OCI-LY7 (cell line): ENCODE data around the gene MROH7. TPM values are rescaled to one million over a fixed set of nuclear protein-coding genes. Genes with fewer than 3 reads are reported as not detected.

Experiments
- BruUV-seq: library from RNA; stranded (reverse); fragments of 400-500 nt; replicated peaks from 2 replicates; lab custom pipeline; 2021; lab: Mats Ljungman, UMichigan
- CTCF ChIA-PET: fragments of 300-600 bp; sonication (Branson Sonifier 250); formaldehyde crosslinking; loops from one replicate; lab custom pipeline; 2022; ENCODE audit warnings: antibody characterized with exemption; ENCODE audit not compliant: unreplicated experiment; lab: Charles Lee
- POLR2A ChIA-PET: fragments of 300-600 bp; sonication (Branson Sonifier 250); formaldehyde crosslinking; loops from one replicate; lab custom pipeline; 2022; ENCODE audit warnings: antibody characterized with exemption; lab: Charles Lee
- DNase-seq: peaks from one replicate; pipeline ENCODE4 v3.0.0-alpha.2; 2015; ENCODE audit warnings: low spot score
- H2AFZ ChIP-seq: fragments of 200-600 bp; sonication (generic), shearing (Covaris generic); 2 replicates; pipeline ENCODE4 v1.6.1; 2014; ENCODE audit warnings: mild to moderate bottlenecking, antibody characterized with exemption, low read length, moderate library complexity
- H3K27ac ChIP-seq: fragments of 200-600 bp; sonication (generic); 2 replicates; pipeline ENCODE4 v1.5.1; 2014; ENCODE audit warnings: mixed run types, low read depth, mild to moderate bottlenecking, moderate library complexity, low read length, inconsistent platforms; ENCODE audit not compliant: poor library complexity, severe bottlenecking
- H3K36me3 ChIP-seq: fragments of 200-600 bp; sonication (generic); 2 replicates; pipeline ENCODE4 v1.6.1; 2014; ENCODE audit warnings: mild to moderate bottlenecking, antibody characterized with exemption, low read length, moderate library complexity, mixed read lengths; ENCODE audit not compliant: insufficient read depth
- H3K4me1 ChIP-seq: fragments of 200-600 bp; sonication (generic); 2 replicates; pipeline ENCODE4 v1.5.1; 2014; ENCODE audit warnings: mild to moderate bottlenecking, low read length; ENCODE audit not compliant: insufficient read depth, poor library complexity, severe bottlenecking
- H3K4me2 ChIP-seq: fragments of 200-600 bp; sonication (generic); 2 replicates; pipeline ENCODE4 v1.6.1; 2014; ENCODE audit warnings: mild to moderate bottlenecking, low read length
- H3K4me3 ChIP-seq: fragments of 200-600 bp; sonication (generic); 2 replicates; pipeline ENCODE4 v1.5.1; 2014; ENCODE audit warnings: mild to moderate bottlenecking, low read depth, low read length; ENCODE audit not compliant: poor library complexity, severe bottlenecking
- H3K79me2 ChIP-seq: fragments of 200-600 bp; sonication (generic); 2 replicates; pipeline ENCODE4 v1.6.1; 2016; ENCODE audit warnings: low read depth, mild to moderate bottlenecking, low read length, moderate library complexity, mixed read lengths; ENCODE audit not compliant: insufficient read depth
- H3K9me2 ChIP-seq: fragments of 200-600 bp; sonication (generic); 2 replicates; pipeline ENCODE4 v1.6.1; 2016; ENCODE audit warnings: mild to moderate bottlenecking, low read length, mixed read lengths; ENCODE audit not compliant: insufficient read depth
- H3K9me3 ChIP-seq: fragments of 200-600 bp; sonication (generic); 2 replicates; pipeline ENCODE4 v1.6.1; 2014; ENCODE audit warnings: mild to moderate bottlenecking, mixed run types, low read length, mixed read lengths
- H4K20me1 ChIP-seq: fragments of 200-600 bp; sonication (generic); 2 replicates; pipeline ENCODE4 v1.6.1; 2014; ENCODE audit warnings: mild to moderate bottlenecking, antibody characterized with exemption, low read length, moderate library complexity, mixed read lengths; ENCODE audit not compliant: insufficient read depth
- EZH2phosphoT487 ChIP-seq: fragments of 200-600 bp; sonication (generic); IDR thresholded peaks from 2 replicates; pipeline ENCODE4 v1.6.1; 2018; ENCODE audit warnings: low read depth, borderline replicate concordance, mild to moderate bottlenecking, mixed run types, antibody characterized with exemption, low read length, moderate library complexity, mixed read lengths
- intact Hi-C: fragments of 100-400 bp; cut with micrococcal nuclease; formaldehyde crosslinking; loops from one replicate; pipeline ENCODE4 v1.10.0; 2022; ENCODE audit not compliant: unreplicated experiment
- total RNA-seq, 2 experiments: library from RNA; depleted of rRNA in 1 of 2; stranded (reverse); fragments of >200 nt in 1 of 2; shearing (Covaris generic) in 1 of 2; gene quantifications; 2 replicates each; pipeline ENCODE4 v1.2.3, GENCODE V29; 2014 to 2022
- TF ChIP-seq, protein P1 (sequence below): fragments of 200-600 bp; sonication (generic); conservative IDR thresholded peaks from 2 replicates; pipeline ENCODE4 v1.5.1; 2014; ENCODE audit warnings: mild to moderate bottlenecking, antibody characterized with exemption, low read length, moderate library complexity, mixed read lengths

The MROH7 gene
- total RNA-seq, 2 experiments from 2014 or later, result not detected

DNA sequence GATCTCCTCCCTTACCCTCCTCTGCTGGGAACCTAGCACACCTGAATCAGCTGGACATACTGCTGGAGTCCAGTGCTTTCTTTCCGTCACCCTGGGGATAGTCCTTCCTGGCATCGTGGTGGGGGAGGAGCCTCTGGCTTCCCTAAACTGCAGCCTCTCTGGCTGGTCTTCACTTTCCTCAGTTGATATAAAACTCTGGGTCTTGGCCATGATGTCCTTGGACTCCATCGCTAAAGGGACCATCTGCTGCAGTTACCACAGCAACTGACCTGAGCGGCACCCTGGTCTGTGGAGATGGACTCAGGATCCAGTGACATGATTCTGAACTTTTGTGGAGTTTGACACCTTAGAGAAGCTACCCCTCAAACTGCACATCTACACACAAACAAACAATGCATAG is 99.9 kb downstream of the MROH7 start:
- ChIA-PET CTCF (no interaction called here), POLR2A (no interaction called here)
- no peak overlapping the region for H3K4me3 ChIP-seq
- no peak overlapping the region for H3K27ac ChIP-seq
- H4K20me1 ChIP-seq, result no peaks in the 10 kb centered on the region
- H3K79me2 ChIP-seq, result no peaks in the 10 kb centered on the region
- H3K9me2 ChIP-seq, result no peaks in the 10 kb centered on the region
- H3K9me3 ChIP-seq, result no peaks in the 10 kb centered on the region
- peaks cover 69% of the 10 kb centered on the region for H3K36me3 ChIP-seq
- H2AFZ ChIP-seq, result no peak overlapping the region
- intact Hi-C loops, result no loop called here
- TF ChIP-seq, protein P1, sequence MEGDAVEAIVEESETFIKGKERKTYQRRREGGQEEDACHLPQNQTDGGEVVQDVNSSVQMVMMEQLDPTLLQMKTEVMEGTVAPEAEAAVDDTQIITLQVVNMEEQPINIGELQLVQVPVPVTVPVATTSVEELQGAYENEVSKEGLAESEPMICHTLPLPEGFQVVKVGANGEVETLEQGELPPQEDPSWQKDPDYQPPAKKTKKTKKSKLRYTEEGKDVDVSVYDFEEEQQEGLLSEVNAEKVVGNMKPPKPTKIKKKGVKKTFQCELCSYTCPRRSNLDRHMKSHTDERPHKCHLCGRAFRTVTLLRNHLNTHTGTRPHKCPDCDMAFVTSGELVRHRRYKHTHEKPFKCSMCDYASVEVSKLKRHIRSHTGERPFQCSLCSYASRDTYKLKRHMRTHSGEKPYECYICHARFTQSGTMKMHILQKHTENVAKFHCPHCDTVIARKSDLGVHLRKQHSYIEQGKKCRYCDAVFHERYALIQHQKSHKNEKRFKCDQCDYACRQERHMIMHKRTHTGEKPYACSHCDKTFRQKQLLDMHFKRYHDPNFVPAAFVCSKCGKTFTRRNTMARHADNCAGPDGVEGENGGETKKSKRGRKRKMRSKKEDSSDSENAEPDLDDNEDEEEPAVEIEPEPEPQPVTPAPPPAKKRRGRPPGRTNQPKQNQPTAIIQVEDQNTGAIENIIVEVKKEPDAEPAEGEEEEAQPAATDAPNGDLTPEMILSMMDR, result no peak
- no peak for TF ChIP-seq EZH2phosphoT487
- DNase-seq, result no peak
- H3K4me1 ChIP-seq, result no peaks in the 10 kb centered on the region
- no peak overlapping the region for H3K4me2 ChIP-seq
- BruUV-seq, result TSS peak; percentile 60

DNA sequence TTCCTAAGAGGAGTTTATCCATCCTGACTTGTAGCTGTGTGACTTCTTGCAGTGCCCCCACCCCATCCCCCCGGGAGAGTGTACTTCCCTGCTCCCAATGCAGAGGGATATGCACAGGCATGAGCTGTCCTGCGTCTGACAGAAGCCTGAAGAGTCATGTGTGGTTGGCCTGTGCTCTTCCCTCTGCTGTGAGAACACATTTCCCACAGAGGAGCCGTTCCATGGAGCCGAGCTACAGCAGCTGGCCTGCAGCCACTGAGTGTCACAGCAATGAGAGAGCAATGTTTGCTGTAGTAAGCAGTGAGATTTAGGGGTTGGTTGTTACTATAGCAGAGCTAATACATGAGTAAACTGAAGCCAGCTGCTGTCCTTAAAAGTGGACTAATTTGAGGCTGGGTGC is 100.7 kb downstream of the MROH7 start:
- H2AFZ ChIP-seq, result no peak overlapping the region
- TF ChIP-seq, protein P1, result no peak
- TF ChIP-seq EZH2phosphoT487, result no peak
- peaks cover 62% of the 10 kb centered on the region for H3K36me3 ChIP-seq
- ChIA-PET POLR2A (interaction anchor here (0.7 kb wide), 1 partner anchor 79 kb away, joined by 3 read pairs; no protein-coding TSS in a partner anchor), CTCF (no interaction called here)
- no peaks in the 10 kb centered on the region for H3K4me1 ChIP-seq
- no peak for DNase-seq
- H3K4me3 ChIP-seq, result no peak overlapping the region
- H3K27ac ChIP-seq, result no peak overlapping the region
- no peaks in the 10 kb centered on the region for H4K20me1 ChIP-seq
- BruUV-seq, result no TSS peak
- H3K4me2 ChIP-seq, result no peak overlapping the region
- H3K9me2 ChIP-seq, result no peaks in the 10 kb centered on the region
- H3K79me2 ChIP-seq, result no peaks in the 10 kb centered on the region
- no peaks in the 10 kb centered on the region for H3K9me3 ChIP-seq
- intact Hi-C loops, result no loop called here

DNA sequence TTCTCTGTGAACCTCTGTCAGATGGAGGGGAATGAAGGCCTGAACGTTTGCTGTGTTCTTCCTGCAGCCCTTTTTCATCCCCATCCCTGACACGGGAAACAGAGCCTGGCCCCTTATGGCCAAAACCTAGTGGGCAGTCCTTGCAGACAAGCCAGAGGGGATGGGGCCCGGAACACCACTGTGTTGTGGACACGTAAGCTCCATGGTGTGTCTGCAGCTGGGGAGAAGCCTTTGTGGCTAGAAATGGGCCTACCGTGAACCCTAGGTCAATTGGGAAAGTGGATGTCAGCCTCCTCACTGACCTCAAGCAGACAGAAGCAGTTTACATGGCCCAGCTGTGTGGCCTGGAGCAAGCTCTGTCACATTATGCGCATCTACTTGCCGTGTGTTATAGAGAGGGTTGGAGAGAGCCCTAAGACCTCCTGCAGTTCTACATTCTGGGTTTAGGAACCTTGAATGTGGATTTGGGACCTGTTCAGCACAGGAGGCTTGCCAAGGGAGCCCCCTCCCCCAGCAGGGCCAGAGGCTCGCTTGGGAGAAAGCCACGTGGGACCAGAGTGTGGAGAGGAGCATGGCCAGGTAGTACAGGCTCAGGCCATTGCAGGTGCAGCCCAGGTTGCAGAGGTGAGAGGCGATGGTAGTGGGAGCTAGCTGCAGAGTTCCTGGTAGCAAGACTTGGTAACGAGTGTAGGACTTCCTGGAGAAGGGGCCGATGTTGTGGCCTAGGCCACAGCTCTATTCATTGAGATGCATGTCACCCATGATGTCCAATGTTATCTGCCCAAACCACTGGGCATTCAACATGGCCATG is 102.0 kb downstream of the MROH7 start:
- BruUV-seq, result no TSS peak
- Histone ChIP-seq H4K20me1 (no peaks in the 10 kb centered on the region), H3K79me2 (no peaks in the 10 kb centered on the region), H3K9me2 (no peaks in the 10 kb centered on the region), H3K36me3 (peaks cover 51% of the 10 kb centered on the region), H3K9me3 (no peaks in the 10 kb centered on the region), H2AFZ (no peak overlapping the region), H3K27ac (no peak overlapping the region), H3K4me1 (no peaks in the 10 kb centered on the region), H3K4me2 (no peak overlapping the region), H3K4me3 (no peak overlapping the region)
- DNase-seq, result no peak
- intact Hi-C loops, result no loop called here
- ChIA-PET CTCF (no interaction called here), POLR2A (interaction anchor here (0.6 kb wide), 4 partner anchors 37 to 816 kb away, joined by 3 to 6 read pairs (median 4); no protein-coding TSS in a partner anchor)
- TF ChIP-seq, protein P1, result no peak
